Measurements from ENCODE around the gene CTNNA2.
"Not testable (repeated sequence)": the region's sequence is repeated elsewhere in the genome, so short reads cannot be mapped to it uniquely, and the experiment has no call there.

The CTNNA2 gene

GRCh38 chr2:80070587-80070986, 557.7 kb downstream of the CTNNA2 start:
- no peak for ATAC-seq
- Mint-ChIP-seq H3K27ac (no peak overlapping the region), H3K36me3 (no peaks in the 10 kb centered on the region), H3K4me1 (no peaks in the 10 kb centered on the region), H3K27me3 (no peaks in the 10 kb centered on the region), H3K4me3 (no peak overlapping the region), H3K9me3 (no peaks in the 10 kb centered on the region)

- H3K4me3 Mint-ChIP-seq: no peak overlapping the region
- no peak overlapping the region for H3K27ac Mint-ChIP-seq
- no peaks in the 10 kb centered on the region for H3K27me3 Mint-ChIP-seq
- ATAC-seq: no peak
- no peaks in the 10 kb centered on the region for H3K36me3 Mint-ChIP-seq
- no peaks in the 10 kb centered on the region for H3K4me1 Mint-ChIP-seq
- H3K9me3 Mint-ChIP-seq: no peaks in the 10 kb centered on the region
Measured at GRCh38 chr2:80071941-80072340, 559.1 kb downstream of the CTNNA2 start.

GRCh38 chr2:80073134-80073561, 560.3 kb downstream of the CTNNA2 start:
- H3K27me3 Mint-ChIP-seq: peaks cover 5% of the 10 kb centered on the region
- no peak for ATAC-seq
- no peaks in the 10 kb centered on the region for H3K36me3 Mint-ChIP-seq
- H3K4me3 Mint-ChIP-seq: no peak overlapping the region
- H3K9me3 Mint-ChIP-seq: peaks cover 2% of the 10 kb centered on the region
- H3K27ac Mint-ChIP-seq: no peak overlapping the region
- H3K4me1 Mint-ChIP-seq: no peaks in the 10 kb centered on the region

GRCh38 chr2:80074321-80075070, 561.6 kb downstream of the CTNNA2 start:
- H3K36me3 Mint-ChIP-seq: no peaks in the 10 kb centered on the region
- no peaks in the 10 kb centered on the region for H3K4me1 Mint-ChIP-seq
- H3K27me3 Mint-ChIP-seq: peaks cover 7% of the 10 kb centered on the region
- ATAC-seq: no peak
- no peak overlapping the region for H3K27ac Mint-ChIP-seq
- H3K4me3 Mint-ChIP-seq: no peak overlapping the region
- H3K9me3 Mint-ChIP-seq: peaks cover 3% of the 10 kb centered on the region

GRCh38 chr2:80075719-80076118, 562.9 kb downstream of the CTNNA2 start:
- Mint-ChIP-seq H3K27ac (no peak overlapping the region), H3K4me1 (no peaks in the 10 kb centered on the region), H3K36me3 (no peaks in the 10 kb centered on the region), H3K4me3 (no peak overlapping the region), H3K9me3 (peaks cover 3% of the 10 kb centered on the region), H3K27me3 (peaks cover 7% of the 10 kb centered on the region)
- ATAC-seq: no peak

- H3K4me3 Mint-ChIP-seq: no peak overlapping the region
- H3K27me3 Mint-ChIP-seq: peaks cover 7% of the 10 kb centered on the region
- H3K27ac Mint-ChIP-seq: no peak overlapping the region
- no peaks in the 10 kb centered on the region for H3K36me3 Mint-ChIP-seq
- peaks cover 6% of the 10 kb centered on the region for H3K9me3 Mint-ChIP-seq
- no peak for ATAC-seq
- no peaks in the 10 kb centered on the region for H3K4me1 Mint-ChIP-seq
Measured at GRCh38 chr2:80078290-80079036, 565.6 kb downstream of the CTNNA2 start.

- no peak overlapping the region for H3K27ac Mint-ChIP-seq
- H3K9me3 Mint-ChIP-seq: peaks cover 6% of the 10 kb centered on the region
- H3K4me3 Mint-ChIP-seq: no peak overlapping the region
- no peaks in the 10 kb centered on the region for H3K36me3 Mint-ChIP-seq
- H3K4me1 Mint-ChIP-seq: no peaks in the 10 kb centered on the region
- H3K27me3 Mint-ChIP-seq: peaks cover 7% of the 10 kb centered on the region
- ATAC-seq: no peak
Measured at GRCh38 chr2:80080957-80081356, 568.1 kb downstream of the CTNNA2 start.

- no peak for ATAC-seq
- no peaks in the 10 kb centered on the region for H3K27me3 Mint-ChIP-seq
- no peaks in the 10 kb centered on the region for H3K4me1 Mint-ChIP-seq
- H3K4me3 Mint-ChIP-seq: no peak overlapping the region
- H3K9me3 Mint-ChIP-seq: peaks cover 2% of the 10 kb centered on the region
- no peak overlapping the region for H3K27ac Mint-ChIP-seq
- H3K36me3 Mint-ChIP-seq: no peaks in the 10 kb centered on the region
Measured at GRCh38 chr2:80086831-80087230, 574.0 kb downstream of the CTNNA2 start.

- Mint-ChIP-seq H3K36me3 (no peaks in the 10 kb centered on the region), H3K4me1 (no peaks in the 10 kb centered on the region), H3K9me3 (peaks cover 2% of the 10 kb centered on the region), H3K4me3 (no peak overlapping the region), H3K27ac (no peak overlapping the region), H3K27me3 (no peaks in the 10 kb centered on the region)
- ATAC-seq: no peak
Measured at GRCh38 chr2:80091237-80091636, 578.4 kb downstream of the CTNNA2 start.

GRCh38 chr2:80092474-80092873, 579.6 kb downstream of the CTNNA2 start:
- H3K4me1 Mint-ChIP-seq: no peaks in the 10 kb centered on the region
- H3K4me3 Mint-ChIP-seq: no peak overlapping the region
- H3K36me3 Mint-ChIP-seq: no peaks in the 10 kb centered on the region
- peaks cover 2% of the 10 kb centered on the region for H3K9me3 Mint-ChIP-seq
- H3K27me3 Mint-ChIP-seq: no peaks in the 10 kb centered on the region
- no peak overlapping the region for H3K27ac Mint-ChIP-seq
- no peak for ATAC-seq

- H3K4me3 Mint-ChIP-seq, H3K27ac Mint-ChIP-seq, H3K36me3 Mint-ChIP-seq, H3K4me1 Mint-ChIP-seq, H3K27me3 Mint-ChIP-seq, ATAC-seq, H3K9me3 Mint-ChIP-seq: not testable (repeated sequence)
Measured at GRCh38 chr2:80098503-80098902, 585.7 kb downstream of the CTNNA2 start.

- Mint-ChIP-seq H3K36me3 (no peaks in the 10 kb centered on the region), H3K4me3 (no peak overlapping the region), H3K9me3 (peaks cover 2% of the 10 kb centered on the region), H3K4me1 (no peaks in the 10 kb centered on the region), H3K27ac (no peak overlapping the region), H3K27me3 (no peaks in the 10 kb centered on the region)
- no peak for ATAC-seq
Measured at GRCh38 chr2:80102026-80102425, 589.2 kb downstream of the CTNNA2 start.

GRCh38 chr2:80105015-80105640, 592.3 kb downstream of the CTNNA2 start:
- no peak overlapping the region for H3K4me3 Mint-ChIP-seq
- no peaks in the 10 kb centered on the region for H3K27me3 Mint-ChIP-seq
- peaks cover 4% of the 10 kb centered on the region for H3K9me3 Mint-ChIP-seq
- H3K4me1 Mint-ChIP-seq: no peaks in the 10 kb centered on the region
- no peak for ATAC-seq
- H3K36me3 Mint-ChIP-seq: no peaks in the 10 kb centered on the region
- H3K27ac Mint-ChIP-seq: no peak overlapping the region

GRCh38 chr2:80111185-80111584, 598.3 kb downstream of the CTNNA2 start:
- Mint-ChIP-seq H3K36me3 (no peaks in the 10 kb centered on the region), H3K27me3 (no peaks in the 10 kb centered on the region), H3K27ac (no peak overlapping the region), H3K4me1 (no peaks in the 10 kb centered on the region), H3K9me3 (peaks cover 10% of the 10 kb centered on the region), H3K4me3 (no peak overlapping the region)
- no peak for ATAC-seq

GRCh38 chr2:80112790-80113189, 599.9 kb downstream of the CTNNA2 start:
- ATAC-seq: no peak
- Mint-ChIP-seq H3K9me3 (peaks cover 12% of the 10 kb centered on the region), H3K4me1 (no peaks in the 10 kb centered on the region), H3K27ac (no peak overlapping the region), H3K36me3 (no peaks in the 10 kb centered on the region), H3K27me3 (no peaks in the 10 kb centered on the region), H3K4me3 (no peak overlapping the region)

GRCh38 chr2:80113399-80113798, 600.5 kb downstream of the CTNNA2 start:
- Mint-ChIP-seq H3K4me1 (no peaks in the 10 kb centered on the region), H3K9me3 (peaks cover 12% of the 10 kb centered on the region), H3K36me3 (no peaks in the 10 kb centered on the region), H3K27ac (no peak overlapping the region), H3K4me3 (no peak overlapping the region), H3K27me3 (no peaks in the 10 kb centered on the region)
- no peak for ATAC-seq

All from stimulated activated memory B cell treated with anti-CD40 and anti-IgM and Interleukin-4, amounts not matched to agents 10 μg/mL and 1 μg/mL and 100 μg/mL, for 72 hours (primary cell).